Neural progenitor cell (in vitro differentiated cells): Measurements from ENCODE around the gene STKLD1. TPM values are rescaled to one million over a fixed set of nuclear protein-coding genes. Genes with fewer than 3 reads are reported as not detected.

Experiments
- DNase-seq: peaks from one replicate; pipeline ENCODE4 v3.0.0-alpha.2; 2016; ENCODE audit warnings: low spot score
- H2AFZ ChIP-seq: fragments of 200-600 bp; sonication (generic); replicated peaks from 2 replicates; pipeline ENCODE4 v1.6.1; 2016; ENCODE audit warnings: antibody characterized with exemption
- H3F3A ChIP-seq: fragments of 200-600 bp; sonication (generic); 2 replicates; pipeline ENCODE4 v1.6.1; 2016; ENCODE audit warnings: antibody characterized with exemption, low read depth
- H3K27ac ChIP-seq: fragments of 200-600 bp; sonication (generic); 2 replicates; pipeline ENCODE4 v1.5.1; 2016; ENCODE audit warnings: mild to moderate bottlenecking
- H3K27me3 ChIP-seq: fragments of 200-600 bp; sonication (generic); 2 replicates; pipeline ENCODE4 v1.6.1; 2016; ENCODE audit warnings: mild to moderate bottlenecking, moderate library complexity
- H3K36me3 ChIP-seq: fragments of 200-600 bp; sonication (generic); 2 replicates; pipeline ENCODE4 v1.5.1; 2016
- H3K4me1 ChIP-seq: fragments of 200-600 bp; sonication (generic); 2 replicates; pipeline ENCODE4 v1.6.1; 2016; ENCODE audit warnings: mixed run types
- H3K4me2 ChIP-seq: fragments of 200-600 bp; sonication (generic); 2 replicates; pipeline ENCODE4 v1.6.1; 2016
- H3K4me3 ChIP-seq: fragments of 200-600 bp; sonication (generic); 2 replicates; pipeline ENCODE4 v1.5.1; 2016
- H3K79me2 ChIP-seq: fragments of 200-600 bp; sonication (generic); 2 replicates; pipeline ENCODE4 v1.6.1; 2016; ENCODE audit warnings: low read depth
- H3K9ac ChIP-seq: fragments of 200-600 bp; sonication (generic); 2 replicates; pipeline ENCODE4 v1.6.1; 2016
- H3K9me3 ChIP-seq: fragments of 200-600 bp; sonication (generic); 2 replicates; pipeline ENCODE4 v1.5.1; 2016; ENCODE audit warnings: low read depth
- H4K20me1 ChIP-seq: fragments of 200-600 bp; sonication (generic); 2 replicates; pipeline ENCODE4 v1.6.1; 2016; ENCODE audit warnings: low read depth
- H3K27ac Mint-ChIP-seq: 3 replicates; pipeline ENCODE4 v1.8.0; 2021; ENCODE audit warnings: mixed read lengths
- H3K27me3 Mint-ChIP-seq: 2 replicates; pipeline ENCODE4 v1.8.0; 2022; ENCODE audit warnings: low read depth, mild to moderate bottlenecking, inconsistent platforms, moderate library complexity, mixed read lengths; ENCODE audit not compliant: insufficient read depth
- H3K36me3 Mint-ChIP-seq: 3 replicates; pipeline ENCODE4 v1.8.0; 2021; ENCODE audit warnings: mixed read lengths
- H3K4me1 Mint-ChIP-seq: 3 replicates; pipeline ENCODE4 v1.8.0; 2021; ENCODE audit warnings: mixed read lengths
- H3K4me3 Mint-ChIP-seq: 3 replicates; pipeline ENCODE4 v1.8.0; 2021; ENCODE audit warnings: mild to moderate bottlenecking, moderate library complexity, mixed read lengths
- H3K9me3 Mint-ChIP-seq: 3 replicates; pipeline ENCODE4 v1.8.0; 2020; ENCODE audit warnings: mixed read lengths
- EZH2 ChIP-seq: fragments of 200-600 bp; sonication (generic); IDR thresholded peaks from 2 replicates; pipeline ENCODE4 v1.6.1; 2017; ENCODE audit warnings: antibody characterized with exemption, mild to moderate bottlenecking, moderate library complexity
- EZH2phosphoT487 ChIP-seq: fragments of 200-600 bp; sonication (generic); IDR thresholded peaks from 2 replicates; pipeline ENCODE4 v1.6.1; 2017; ENCODE audit warnings: antibody characterized with exemption
- total RNA-seq: library from RNA; depleted of rRNA; stranded (reverse); fragments of >200 nt; gene quantifications from 2 replicates; pipeline ENCODE4 v1.2.3, GENCODE V29; 2015; ENCODE audit warnings: low replicate concordance
- TF ChIP-seq, protein P1 (sequence below): fragments of 200-600 bp; sonication (generic); IDR thresholded peaks from 2 replicates; pipeline ENCODE4 v1.5.1; 2017; ENCODE audit warnings: antibody characterized with exemption, mild to moderate bottlenecking

STKLD1 gene
- total RNA-seq, 1 donor from 2014 or later: 0.58 TPM

- Mint-ChIP-seq H3K27ac (no peak overlapping the region), H3K4me1 (peaks cover 10% of the 10 kb centered on the region), H3K36me3 (peaks cover 2% of the 10 kb centered on the region), H3K9me3 (peaks cover 7% of the 10 kb centered on the region), H3K27me3 (peaks cover 7% of the 10 kb centered on the region), H3K4me3 (no peak overlapping the region)
- Histone ChIP-seq H3K9ac (no peak overlapping the region), H3K79me2 (no peaks in the 10 kb centered on the region), H3K36me3 (no peaks in the 10 kb centered on the region), H3K4me3 (no peak overlapping the region), H3K27ac (no peak overlapping the region), H3K4me1 (no peaks in the 10 kb centered on the region), H3K4me2 (no peak overlapping the region), H2AFZ (no peak overlapping the region), H3F3A (no peaks in the 10 kb centered on the region), H3K27me3 (peaks cover 9% of the 10 kb centered on the region), H4K20me1 (no peaks in the 10 kb centered on the region), H3K9me3 (no peaks in the 10 kb centered on the region)
- TF ChIP-seq EZH2phosphoT487 (no peak), EZH2 (no peak)
- TF ChIP-seq, protein P1, sequence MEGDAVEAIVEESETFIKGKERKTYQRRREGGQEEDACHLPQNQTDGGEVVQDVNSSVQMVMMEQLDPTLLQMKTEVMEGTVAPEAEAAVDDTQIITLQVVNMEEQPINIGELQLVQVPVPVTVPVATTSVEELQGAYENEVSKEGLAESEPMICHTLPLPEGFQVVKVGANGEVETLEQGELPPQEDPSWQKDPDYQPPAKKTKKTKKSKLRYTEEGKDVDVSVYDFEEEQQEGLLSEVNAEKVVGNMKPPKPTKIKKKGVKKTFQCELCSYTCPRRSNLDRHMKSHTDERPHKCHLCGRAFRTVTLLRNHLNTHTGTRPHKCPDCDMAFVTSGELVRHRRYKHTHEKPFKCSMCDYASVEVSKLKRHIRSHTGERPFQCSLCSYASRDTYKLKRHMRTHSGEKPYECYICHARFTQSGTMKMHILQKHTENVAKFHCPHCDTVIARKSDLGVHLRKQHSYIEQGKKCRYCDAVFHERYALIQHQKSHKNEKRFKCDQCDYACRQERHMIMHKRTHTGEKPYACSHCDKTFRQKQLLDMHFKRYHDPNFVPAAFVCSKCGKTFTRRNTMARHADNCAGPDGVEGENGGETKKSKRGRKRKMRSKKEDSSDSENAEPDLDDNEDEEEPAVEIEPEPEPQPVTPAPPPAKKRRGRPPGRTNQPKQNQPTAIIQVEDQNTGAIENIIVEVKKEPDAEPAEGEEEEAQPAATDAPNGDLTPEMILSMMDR: no peak
- DNase-seq: no peak
These were observed 17.2 kb downstream of the STKLD1 start for GRCh38 chr9:133393399-133393798.

DNA sequence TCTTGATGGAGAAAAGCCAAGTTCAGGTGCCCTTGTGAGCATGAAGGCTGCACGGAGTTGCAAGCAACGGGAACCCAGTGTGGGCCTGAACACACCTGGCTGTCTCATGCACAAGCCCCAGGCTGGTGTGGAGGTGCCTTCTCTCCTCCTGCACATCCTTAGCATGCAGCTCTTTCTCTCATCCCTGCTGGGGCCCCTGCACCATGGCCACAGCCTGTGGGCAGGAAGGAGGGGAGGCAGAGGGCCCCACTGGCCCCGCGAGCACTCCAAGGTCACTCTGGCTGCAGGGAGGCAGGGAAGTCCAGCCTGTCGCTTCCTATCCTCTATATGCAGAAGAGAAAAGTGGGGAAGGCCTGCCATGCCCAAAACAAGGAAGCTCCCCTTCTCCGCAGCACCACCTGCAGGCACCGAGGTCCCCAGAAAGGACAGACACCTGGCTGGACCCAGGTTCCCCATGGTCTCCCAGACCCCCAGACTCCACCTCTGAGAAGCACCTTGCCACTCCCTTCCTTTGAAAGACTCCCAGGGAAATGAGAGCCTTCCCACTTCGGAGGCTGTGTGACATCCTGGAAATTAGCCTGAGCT, 18.6 kb downstream of the STKLD1 start:
- Mint-ChIP-seq H3K27ac (no peak overlapping the region), H3K4me3 (no peak overlapping the region), H3K36me3 (peaks cover under 1% of the 10 kb centered on the region), H3K9me3 (peaks cover 7% of the 10 kb centered on the region), H3K4me1 (peaks cover 10% of the 10 kb centered on the region), H3K27me3 (peaks cover 6% of the 10 kb centered on the region)
- peaks cover 9% of the 10 kb centered on the region for H3K27me3 ChIP-seq
- H3K4me2 ChIP-seq: no peak overlapping the region
- no peaks in the 10 kb centered on the region for H3K79me2 ChIP-seq
- TF ChIP-seq, protein P1: no peak
- TF ChIP-seq EZH2 (no peak), EZH2phosphoT487 (no peak)
- H3K9me3 ChIP-seq: no peaks in the 10 kb centered on the region
- H3K27ac ChIP-seq: no peak overlapping the region
- H3K9ac ChIP-seq: no peak overlapping the region
- H3K36me3 ChIP-seq: no peaks in the 10 kb centered on the region
- no peak overlapping the region for H3K4me3 ChIP-seq
- no peaks in the 10 kb centered on the region for H4K20me1 ChIP-seq
- H2AFZ ChIP-seq: no peak overlapping the region
- no peaks in the 10 kb centered on the region for H3K4me1 ChIP-seq
- DNase-seq: no peak
- H3F3A ChIP-seq: no peaks in the 10 kb centered on the region

- no peaks in the 10 kb centered on the region for H3K9me3 ChIP-seq
- no peak overlapping the region for H3K4me3 ChIP-seq
- H3K27me3 ChIP-seq: peaks cover 9% of the 10 kb centered on the region
- H3K79me2 ChIP-seq: no peaks in the 10 kb centered on the region
- Mint-ChIP-seq H3K4me3 (no peak overlapping the region), H3K27ac (no peak overlapping the region), H3K9me3 (no peaks in the 10 kb centered on the region), H3K36me3 (no peaks in the 10 kb centered on the region), H3K27me3 (peaks cover 6% of the 10 kb centered on the region), H3K4me1 (peaks cover 8% of the 10 kb centered on the region)
- TF ChIP-seq EZH2 (no peak), EZH2phosphoT487 (no peak)
- TF ChIP-seq, protein P1: peak; percentile 62
- no peak overlapping the region for H3K27ac ChIP-seq
- DNase-seq: peak; percentile 72
- no peaks in the 10 kb centered on the region for H3K4me1 ChIP-seq
- no peak overlapping the region for H2AFZ ChIP-seq
- no peaks in the 10 kb centered on the region for H3K36me3 ChIP-seq
- H3K4me2 ChIP-seq: no peak overlapping the region
- no peaks in the 10 kb centered on the region for H3F3A ChIP-seq
- H3K9ac ChIP-seq: no peak overlapping the region
- no peaks in the 10 kb centered on the region for H4K20me1 ChIP-seq
These were observed 20.8 kb downstream of the STKLD1 start for GRCh38 chr9:133396952-133397351.
